Spleen (tissue), 7 donors: ENCODE data around the gene TPST1.

ENCODE experiments used
- CTCF ChIP-seq, 11 experiments: fragments of 200-600 bp in 7 of 11; fragments of 450-650 bp in 4 of 11; sonication (generic) in 4 of 11; IDR thresholded peaks in 8 of 11; conservative IDR thresholded peaks in 3 of 11; 1 replicate in 7 of 11; 2 replicates in 4 of 11; pipeline versions ENCODE4 v1.4.0 to v1.8.0; 2016 to 2021; ENCODE audit warnings: antibody characterized with exemption in 11 of 11, inconsistent platforms in 4 of 11, mild to moderate bottlenecking in 1 of 11
- POLR2A ChIP-seq, 3 donors: fragments of 450-650 bp; IDR thresholded peaks; one replicate each; pipeline ENCODE4 v1.5.1; 2017; ENCODE audit warnings: antibody characterized with exemption in 3 of 3, mild to moderate bottlenecking in 1 of 3
- donor health status: DM: no; HTN: no; CAD: no; lungs with moderate emphysema.
- donor health status: DM: no; HTN: no; CAD: no.
- donor health status: DM: no; HTN: no; CAD: no.

- TF ChIP-seq CTCF (IDR thresholded peaks at IDR 0.05 in 8 of 11, conservative IDR thresholded peaks at IDR 0.05 in 3 of 11), result no peak
- no peak for TF ChIP-seq POLR2A (IDR thresholded peaks at IDR 0.05)
These were observed 76.8 kb downstream of the TPST1 start for GRCh38 chr7:66281678-66282590.
